ENCODE results near the gene SLC16A4. TPM values are rescaled to one million over a fixed set of nuclear protein-coding genes. Genes with fewer than 3 reads are reported as not detected.

SLC16A4 gene
- total RNA-seq, 1 donor from 2014 or later = 0.96 TPM

GRCh38 chr1:110319332-110320167 lies 71.3 kb downstream of the SLC16A4 start:
- TF ChIP-seq CTCF (conservative IDR thresholded peaks at IDR 0.05) = no peak
- peaks cover 2% of the 10 kb centered on the region for H3K9me3 Mint-ChIP-seq
- H3K4me3 Mint-ChIP-seq = no peak overlapping the region
- no peak overlapping the region for H3K27ac Mint-ChIP-seq (ENCODE audit: unreplicated experiment)
- peaks cover 3% of the 10 kb centered on the region for H3K27me3 Mint-ChIP-seq (ENCODE audit: low read depth)
- no peaks in the 10 kb centered on the region for H3K4me1 Mint-ChIP-seq
- H3K36me3 Mint-ChIP-seq (ENCODE audit: low read depth) = no peaks in the 10 kb centered on the region
- no peak for DNase-seq (ENCODE audit: low read depth, low spot score)

GRCh38 chr1:110318046-110318445 lies 72.8 kb downstream of the SLC16A4 start:
- TF ChIP-seq CTCF (conservative IDR thresholded peaks at IDR 0.05) = no peak
- H3K36me3 Mint-ChIP-seq (ENCODE audit: low read depth) = no peaks in the 10 kb centered on the region

GRCh38 chr1:110316735-110317134 lies 74.1 kb downstream of the SLC16A4 start:
- Mint-ChIP-seq H3K36me3 (ENCODE audit: low read depth) (no peaks in the 10 kb centered on the region), H3K27ac (ENCODE audit: unreplicated experiment) (no peak overlapping the region), H3K4me3 (no peak overlapping the region), H3K9me3 (peaks cover 2% of the 10 kb centered on the region), H3K27me3 (ENCODE audit: low read depth) (peaks cover 3% of the 10 kb centered on the region), H3K4me1 (no peaks in the 10 kb centered on the region)
- TF ChIP-seq CTCF (conservative IDR thresholded peaks at IDR 0.05) = no peak
- DNase-seq (ENCODE audit: low read depth, low spot score) = no peak

More at GRCh38 chr1:110318046-110318445, 72.8 kb downstream of the SLC16A4 start:
- no peak overlapping the region for H3K27ac Mint-ChIP-seq (ENCODE audit: unreplicated experiment)
- H3K9me3 Mint-ChIP-seq = peaks cover 2% of the 10 kb centered on the region
- DNase-seq (ENCODE audit: low read depth, low spot score) = no peak
- H3K27me3 Mint-ChIP-seq (ENCODE audit: low read depth) = peaks cover 3% of the 10 kb centered on the region
- no peaks in the 10 kb centered on the region for H3K4me1 Mint-ChIP-seq
- no peak overlapping the region for H3K4me3 Mint-ChIP-seq

Other genes with a start within 250 kb of the SLC16A4 start
- gene SLC6A17, start 240.5 kb downstream of the SLC16A4 start, total RNA-seq = 0.14 TPM in 1 of 2 replicates, not detected in the other
- 4.5 and 5.9 TPM in 2 replicates for gene KCNC4, start 180.7 kb downstream of the SLC16A4 start, total RNA-seq
- gene RBM15, start 51.6 kb downstream of the SLC16A4 start, total RNA-seq = 52.6 and 54.0 TPM in 2 replicates
- 116 and 128 TPM in 2 replicates for gene LAMTOR5, start 16.7 kb upstream of the SLC16A4 start, total RNA-seq
- not detected in 2 replicates for gene PROK1, start 60.1 kb upstream of the SLC16A4 start, total RNA-seq
- not detected in 2 replicates for gene KCNA10, start 128.1 kb upstream of the SLC16A4 start, total RNA-seq
- gene KCNA2, start 215.3 kb upstream of the SLC16A4 start, total RNA-seq = 2.5 and 2.8 TPM in 2 replicates